ENCODE measurements around the gene COPZ1. TPM values are rescaled to one million over a fixed set of nuclear protein-coding genes. Genes with fewer than 3 reads are reported as not detected.

Gene COPZ1
- total and polyA plus RNA-seq, 2 donors (not counting 3 experiments of a cell fraction or from before 2014, with no cell fraction given), result 143 to 174 TPM

DNA sequence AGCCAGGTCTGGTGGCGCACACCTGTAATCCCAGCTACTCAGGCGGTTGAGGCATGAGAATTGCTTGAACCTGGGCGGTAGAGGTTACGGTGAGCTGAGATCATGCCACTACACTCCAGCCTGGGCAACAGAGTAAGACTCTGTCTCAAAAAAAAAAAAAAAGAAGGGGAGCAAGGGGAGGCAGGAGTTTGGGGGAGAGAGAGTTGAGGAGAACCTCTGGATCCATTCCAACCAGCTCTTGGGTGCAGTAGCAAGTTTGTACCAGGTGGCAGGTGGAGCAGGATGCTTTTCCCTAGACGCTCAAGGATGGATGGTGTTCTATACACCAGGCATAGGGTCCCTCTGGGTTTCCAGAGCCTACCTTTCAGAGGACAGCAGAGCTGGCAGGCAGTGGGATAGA is 26.0 kb upstream of the COPZ1 start:
- CTCF ChIA-PET, result interaction anchor here (0.8 to 4.0 kb wide), 8 partner anchors 8 to 76 kb away, joined by 3 to 18 read pairs (median 6); partner anchors contain the start of gene COPZ1
- Histone ChIP-seq H3K79me2 (ENCODE audit: control insufficient read depth, insufficient read depth, low read length) (no peaks in the 10 kb centered on the region), H3K4me2 (ENCODE audit: insufficient read depth, low read length) (no peak overlapping the region), H4K20me1 (replicated peaks; ENCODE audit: control insufficient read depth, extremely low read depth, insufficient read depth, low read length) (no peaks in the 10 kb centered on the region), H3K9me3 (replicated peaks; ENCODE audit: control insufficient read depth, insufficient read depth, low read length) (no peaks in the 10 kb centered on the region), H3K9me1 (replicated peaks; ENCODE audit: control insufficient read depth, extremely low read depth, insufficient read depth, low read length) (no peaks in the 10 kb centered on the region), H3K36me3 (ENCODE audit: control insufficient read depth in 2 of 2, extremely low read depth in 1 of 2, insufficient read depth in 2 of 2, low read length in 2 of 2) (no peaks in the 10 kb centered on the region), H3K27me3 (ENCODE audit: control insufficient read depth in 2 of 2, insufficient read depth in 2 of 2, low read length in 2 of 2) (peaks cover 32 to 45% of the 10 kb centered on the region in 2 experiments), H3K9ac (replicated peaks; ENCODE audit: extremely low read depth, insufficient read depth, low read length) (no peak overlapping the region), H3K27ac (ENCODE audit: insufficient read depth, low read depth, low read length) (no peak overlapping the region), H3K4me3 (replicated peaks in 1 of 3; ENCODE audit: insufficient read depth in 1 of 3, low read depth in 1 of 3, low read length in 3 of 3) (no peak overlapping the region), H3K4me1 (ENCODE audit: control insufficient read depth, extremely low read depth, insufficient read depth, low read length) (no peaks in the 10 kb centered on the region), H2AFZ (ENCODE audit: low read depth, low read length) (no peak overlapping the region)
- FAIRE-seq (no peak), DNase-seq (ENCODE audit: low read depth, low spot score) (no peak)
- no TSS peak for BruUV-seq (replicated peaks)
- dilution Hi-C loops (cut with MboI; ENCODE audit: extremely low pct_ligation_motif_present, low sequenced_read_pairs), result no loop called here
- intact Hi-C loops (cut with micrococcal nuclease), result no loop called here
- TF ChIP-seq, protein P1, sequence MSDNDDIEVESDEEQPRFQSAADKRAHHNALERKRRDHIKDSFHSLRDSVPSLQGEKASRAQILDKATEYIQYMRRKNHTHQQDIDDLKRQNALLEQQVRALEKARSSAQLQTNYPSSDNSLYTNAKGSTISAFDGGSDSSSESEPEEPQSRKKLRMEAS (IDR thresholded peaks at IDR 0.05; ENCODE audit: insufficient read depth, insufficient read length), result no peak
- TF ChIP-seq CTCF (IDR thresholded peaks at IDR 0.05; ENCODE audit: extremely low read depth in 1 of 2, insufficient read depth in 1 of 2, low read depth in 1 of 2, low read length in 2 of 2) (no peak), POLR2A (IDR thresholded peaks at IDR 0.05; ENCODE audit: low read depth, low read length) (no peak), MYC (IDR thresholded peaks at IDR 0.05; ENCODE audit: low read depth, low read length) (no peak), JUN (IDR thresholded peaks at IDR 0.05; ENCODE audit: borderline replicate concordance, insufficient read depth, insufficient read length, low read depth) (no peak), EZH2 (IDR thresholded peaks at IDR 0.05; ENCODE audit: borderline replicate concordance, low read depth, low read length, severe bottlenecking) (no peak), GATA2 (IDR thresholded peaks at IDR 0.05; ENCODE audit: insufficient read depth, insufficient read length, low read depth, low read length) (no peak), POLR2AphosphoS5 (IDR thresholded peaks at IDR 0.05; ENCODE audit: insufficient read depth, low read depth, low read length) (no peak)
- POLR2A ChIA-PET, result no interaction called here

Data from endothelial cell of umbilical vein (primary cell).